Tibial nerve (tissue), 3 donors: Measurements from ENCODE around the gene LRRC74A.
"Not testable (repeated sequence)": the region's sequence is repeated elsewhere in the genome, so short reads cannot be mapped to it uniquely, and the experiment has no call there.

ENCODE experiments used
- CTCF ChIP-seq, 5 experiments: fragments of 200-600 bp in 3 of 5; fragments of 450-650 bp in 2 of 5; sonication (generic) in 3 of 5; IDR thresholded peaks; one replicate each; pipeline ENCODE4 v1.5.1; 2016 to 2019; ENCODE audit warnings: antibody characterized with exemption in 5 of 5, mild to moderate bottlenecking in 3 of 5, moderate library complexity in 2 of 5
- POLR2A ChIP-seq, 2 donors: fragments of 450-650 bp; IDR thresholded peaks; one replicate each; pipeline ENCODE4 v1.6.1; 2017; ENCODE audit warnings: antibody characterized with exemption in 2 of 2, mild to moderate bottlenecking in 2 of 2, moderate library complexity in 2 of 2

GRCh38 chr14:76914533-76915081, 88.4 kb downstream of the LRRC74A start:
- not testable (repeated sequence) for TF ChIP-seq CTCF, POLR2A (IDR thresholded peaks at IDR 0.05)
